AG08395 (cell line): ENCODE results near the gene CNN1.
A peak's percentile ranks its signal among the peaks of the same experiment; 100 is the strongest.
"Not testable (repeated sequence)": the region's sequence is repeated elsewhere in the genome, so short reads cannot be mapped to it uniquely, and the experiment has no call there.

ENCODE experiments used
- DNase-seq: peaks from one replicate; pipeline ENCODE4 v3.0.0; 2012; ENCODE audit warnings: mixed read lengths, low spot score

CNN1 gene

GRCh38 chr19:11566164-11566563 is 27.5 kb downstream of the CNN1 start:
- no peak for DNase-seq

DNA sequence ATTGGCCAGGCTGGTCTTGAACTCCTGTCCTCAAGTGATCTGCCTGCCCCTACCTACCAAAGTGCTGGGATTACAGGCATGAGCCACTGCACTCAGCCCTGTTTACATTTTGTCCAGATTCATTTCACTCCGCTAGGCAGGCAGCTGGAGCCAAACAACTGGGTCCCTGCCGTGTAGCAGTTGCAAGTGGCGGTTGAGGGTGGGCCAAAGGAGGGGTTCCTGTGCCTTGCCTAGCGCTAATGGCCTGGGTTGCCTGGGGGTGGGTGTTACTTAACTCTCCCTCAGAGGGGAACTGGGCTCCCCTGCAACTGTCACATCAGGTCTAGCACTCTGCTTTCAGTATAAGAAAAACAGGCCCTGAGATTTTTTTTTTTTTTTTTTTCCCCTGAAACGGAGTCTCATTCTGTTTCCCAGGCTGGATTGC is 31.4 kb downstream of the CNN1 start:
- DNase-seq: no peak

GRCh38 chr19:11573354-11573753 is 34.7 kb downstream of the CNN1 start:
- DNase-seq: not testable (repeated sequence)

DNA sequence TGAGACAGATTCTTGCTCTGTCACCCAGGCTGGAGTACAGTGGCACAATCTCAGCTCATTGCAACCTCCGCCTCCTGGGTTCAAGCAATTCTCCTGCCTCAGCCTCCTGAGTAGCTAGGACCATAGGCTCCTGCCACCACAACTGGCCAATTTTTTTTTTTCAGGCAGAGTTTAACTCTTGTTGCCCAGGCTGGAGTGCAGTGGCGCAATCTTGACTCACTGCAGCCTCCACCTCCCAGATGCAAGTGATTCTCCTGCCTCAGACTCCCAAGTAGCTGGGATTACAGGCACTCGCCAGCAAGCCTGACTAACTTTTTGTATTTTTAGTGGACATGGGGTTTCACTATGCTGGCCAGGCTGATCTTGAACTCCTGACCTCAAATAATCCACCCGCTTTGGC is 35.1 kb downstream of the CNN1 start:
- DNase-seq: not testable (repeated sequence)

GRCh38 chr19:11574689-11575088 is 36.0 kb downstream of the CNN1 start:
- no peak for DNase-seq

- no peak for DNase-seq
Observed at GRCh38 chr19:11576227-11576626, 37.6 kb downstream of the CNN1 start.

- peak; percentile 25 for DNase-seq
Observed at GRCh38 chr19:11577451-11578257, 39.0 kb downstream of the CNN1 start, which contains the start of gene ACP5. TSS of gene ACP5 (minus strand) at chr19:11577645. CDS start at chr19:11577317, 328 bp downstream.

DNA sequence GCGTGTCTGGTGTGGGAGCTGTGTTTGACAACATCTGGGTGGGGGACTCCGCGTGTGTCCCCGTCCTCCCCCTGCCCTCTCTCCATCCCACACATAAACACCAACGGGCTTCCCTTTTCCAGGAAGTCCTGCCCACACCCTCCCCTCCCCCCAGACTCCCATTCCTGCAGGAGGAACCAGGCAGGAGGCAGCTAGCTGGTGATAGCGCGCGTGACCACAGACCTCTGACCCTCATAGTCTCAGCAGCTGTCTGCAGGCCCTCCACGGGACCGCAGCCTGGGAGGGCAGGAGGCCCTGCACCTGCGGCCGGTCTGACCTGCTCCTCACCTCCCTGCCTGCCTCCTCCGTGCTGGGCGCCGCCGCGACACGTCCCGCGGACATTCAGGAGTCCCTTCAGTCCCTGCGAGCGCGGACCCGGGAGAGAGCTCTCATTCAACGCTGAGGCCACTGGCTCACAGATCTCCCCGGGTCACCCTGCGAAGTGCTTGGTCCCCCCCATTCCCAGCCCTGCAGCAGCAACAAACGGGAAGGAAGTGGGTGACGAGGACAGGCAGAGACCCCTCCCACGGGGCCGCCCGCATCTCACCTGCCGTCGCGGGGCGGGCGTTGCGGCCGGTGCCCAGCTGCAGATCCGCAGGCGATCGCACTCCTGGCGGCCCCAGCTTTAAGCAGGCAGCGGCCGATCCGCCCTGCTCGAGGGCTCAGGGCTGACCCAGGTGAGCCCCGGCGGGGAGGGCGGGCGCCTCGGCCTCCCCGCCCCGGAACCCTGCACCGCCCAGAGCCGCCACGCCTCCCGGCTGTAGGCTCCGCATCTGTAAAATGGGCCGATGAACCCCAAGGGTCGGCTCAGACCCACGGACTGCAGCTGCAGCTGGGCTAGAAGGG is 39.8 kb downstream of the CNN1 start:
- no peak for DNase-seq

DNA sequence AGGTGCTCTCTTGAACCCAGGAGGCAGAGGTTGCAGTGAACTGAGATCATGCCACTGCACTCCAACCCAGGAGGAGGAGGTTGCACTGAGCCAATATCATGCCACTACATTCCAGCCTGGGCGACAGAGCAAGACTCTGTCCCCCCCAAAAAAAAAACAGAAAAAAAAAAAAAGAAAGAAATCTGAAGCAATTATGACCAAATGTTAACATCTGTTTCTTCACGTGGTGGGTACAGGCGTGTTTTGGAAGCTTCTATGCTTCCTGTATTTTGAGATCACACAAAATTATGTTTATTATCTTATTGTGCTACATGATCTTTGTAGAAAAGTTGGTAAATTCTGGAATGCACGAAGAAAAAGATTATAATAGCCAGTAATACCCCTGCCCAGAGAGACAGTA is 41.5 kb downstream of the CNN1 start:
- no peak for DNase-seq

DNA sequence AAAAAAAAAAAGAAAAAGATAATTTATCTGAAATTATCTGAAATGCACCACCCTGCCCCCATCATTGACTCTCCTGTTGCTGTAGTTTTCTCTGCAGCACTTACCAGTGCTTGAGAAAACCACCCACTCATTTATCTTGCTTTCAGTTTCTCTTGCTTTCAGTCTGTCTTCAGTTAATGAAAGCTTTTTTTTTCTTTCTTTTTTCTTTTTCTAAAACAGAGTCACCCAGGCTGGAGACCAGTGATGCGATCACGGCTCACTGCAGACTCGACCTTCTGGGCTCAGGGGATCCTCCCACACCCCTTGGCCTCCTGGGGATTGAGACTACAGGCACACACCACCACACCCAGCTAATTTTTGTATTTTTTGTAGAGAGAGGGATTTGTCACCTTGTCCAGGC is 43.1 kb downstream of the CNN1 start:
- no peak for DNase-seq

DNA sequence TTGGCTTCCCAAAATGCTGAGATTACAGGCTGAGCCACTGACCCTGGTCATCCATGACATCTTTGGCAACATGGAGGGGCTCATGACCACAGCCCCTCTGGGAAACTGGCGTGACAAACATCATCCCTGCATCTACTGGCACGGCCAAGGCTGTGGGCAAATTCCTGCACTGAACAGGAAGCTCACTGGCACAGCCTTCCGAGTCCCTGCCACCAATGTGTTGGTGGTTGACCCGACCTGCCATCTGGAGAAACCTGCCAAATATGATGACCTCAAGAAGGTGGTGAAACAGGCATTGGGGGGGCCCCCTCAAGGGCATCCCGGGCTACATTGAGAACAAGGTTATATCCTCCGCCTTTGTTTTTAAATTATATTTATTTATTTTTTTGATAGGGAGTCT is 47.7 kb downstream of the CNN1 start:
- DNase-seq: no peak

GRCh38 chr19:11587302-11587974 is 48.8 kb downstream of the CNN1 start:
- DNase-seq: peak; percentile 87

DNA sequence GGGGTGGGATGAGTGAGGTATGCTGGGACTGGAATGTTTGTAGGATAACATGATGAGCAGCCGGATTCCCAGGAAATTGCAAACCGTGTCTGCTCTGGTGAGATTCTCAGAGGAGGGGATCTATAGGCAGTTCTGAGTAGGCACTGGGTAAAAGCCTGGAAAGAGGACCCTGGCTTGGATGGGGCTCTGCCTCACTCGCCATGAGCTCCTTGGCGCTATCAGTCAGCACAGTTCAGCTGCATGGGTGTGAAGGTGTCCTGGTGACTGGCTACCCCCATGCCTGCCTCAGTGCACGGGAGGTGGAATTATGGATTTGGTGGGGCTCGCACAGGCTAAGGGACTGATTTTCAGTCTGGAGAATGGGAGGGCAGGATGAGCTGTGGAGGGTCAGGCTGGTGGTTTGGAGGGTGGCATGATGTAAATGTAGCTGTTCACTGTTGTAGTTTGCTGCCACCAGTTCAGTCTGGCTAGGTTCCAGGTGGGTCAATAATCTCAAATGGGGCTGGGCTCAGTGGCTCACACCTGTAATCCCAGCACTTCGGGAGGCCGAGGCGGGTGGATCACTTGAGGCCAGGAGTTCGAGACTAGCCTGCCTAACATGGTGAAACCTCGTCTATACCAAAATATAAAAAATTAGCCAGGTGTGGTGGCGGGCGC is 49.5 kb downstream of the CNN1 start:
- DNase-seq: no peak

- no peak for DNase-seq
Observed at GRCh38 chr19:11594084-11594483, 55.4 kb downstream of the CNN1 start.

GRCh38 chr19:11596156-11596555 is 57.5 kb downstream of the CNN1 start:
- DNase-seq: no peak

DNA sequence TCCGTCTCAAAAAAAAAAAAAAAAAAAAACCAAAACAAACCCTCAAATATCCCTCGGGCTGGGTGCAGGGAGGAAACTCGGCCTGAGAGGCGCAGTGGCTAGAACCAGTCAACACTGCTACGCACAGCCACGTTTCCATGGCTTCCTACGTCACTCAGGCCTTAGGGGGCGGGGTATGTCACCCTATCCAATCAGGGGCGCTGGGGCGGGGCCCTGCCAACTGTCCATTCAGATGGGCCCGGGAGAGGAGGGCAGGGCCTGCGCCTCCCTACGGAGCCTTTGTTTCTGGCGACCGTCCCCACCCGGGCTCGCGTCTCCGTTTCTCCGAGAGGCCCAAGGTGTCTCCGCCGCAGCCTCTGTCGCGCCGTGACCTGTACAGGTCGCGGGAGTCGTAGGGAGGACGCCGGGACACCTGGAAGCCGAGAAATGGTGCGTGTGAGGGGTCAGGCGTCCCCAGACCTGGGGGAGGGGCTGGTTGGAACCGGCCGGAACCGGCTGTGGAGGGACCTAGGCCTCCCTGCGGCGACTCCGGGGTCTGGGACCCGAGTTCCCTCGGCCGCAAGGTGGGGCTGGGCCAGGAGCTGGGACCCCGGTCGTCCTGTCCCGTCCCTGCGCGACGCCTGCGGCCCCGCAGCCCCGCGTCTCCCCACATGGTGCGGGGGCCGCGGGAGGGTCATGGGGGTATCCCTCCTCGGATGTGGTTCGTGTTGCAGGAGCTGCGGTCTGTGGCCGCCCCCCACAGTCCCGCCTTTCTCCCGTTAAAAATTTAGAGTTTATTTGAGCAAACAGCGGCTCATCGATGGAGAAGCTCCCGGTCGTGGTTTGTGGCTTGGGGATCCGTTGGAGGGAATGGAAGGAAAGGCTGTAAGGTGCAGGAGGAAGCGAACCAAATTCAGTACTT is 58.8 kb downstream of the CNN1 start, which contains the start of gene ZNF627:
Gene ZNF627, plus strand, starts transcription at position 282 of the 901 bp plus-strand sequence. Its CDS starts 145 bp downstream, at position 427.
- DNase-seq: peak; percentile 99

DNA sequence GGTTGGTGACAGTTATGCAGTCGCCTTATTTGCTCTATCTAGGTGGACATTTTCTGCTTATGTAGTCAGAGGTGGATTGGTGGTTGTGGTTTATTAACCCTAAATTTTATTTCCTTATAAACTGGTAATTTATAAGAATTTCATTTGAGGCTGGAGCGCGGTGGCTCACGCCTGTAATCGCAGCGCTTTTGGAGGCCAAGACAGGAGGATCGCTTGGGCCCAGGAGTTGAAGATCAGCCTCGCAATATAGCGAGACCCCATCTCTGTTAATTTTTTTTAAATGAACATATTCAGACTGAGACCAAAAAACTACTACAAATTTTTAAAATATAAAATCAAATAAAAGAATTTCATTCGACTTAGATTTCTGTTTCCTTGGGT is 59.4 kb downstream of the CNN1 start:
- DNase-seq: no peak

DNA sequence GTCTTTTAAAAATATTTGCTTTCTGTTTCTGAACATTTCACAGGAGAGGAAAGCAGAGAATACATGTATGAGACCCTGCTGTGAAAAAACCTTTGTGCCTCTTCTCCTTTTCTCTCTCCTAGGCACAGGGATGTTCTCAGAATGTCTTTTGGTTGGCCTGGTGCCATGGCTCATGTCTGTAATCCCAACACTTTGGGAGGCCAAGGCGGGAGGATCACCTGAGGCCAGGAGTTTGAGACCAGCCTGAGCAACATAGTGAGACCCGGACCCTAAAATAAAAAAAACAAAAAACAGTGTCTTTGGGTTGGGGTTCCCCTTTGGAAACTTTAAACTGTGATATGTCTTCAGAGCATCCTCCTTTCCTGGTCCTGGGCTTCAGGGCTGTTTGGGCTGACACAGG is 60.1 kb downstream of the CNN1 start:
- DNase-seq: no peak

DNA sequence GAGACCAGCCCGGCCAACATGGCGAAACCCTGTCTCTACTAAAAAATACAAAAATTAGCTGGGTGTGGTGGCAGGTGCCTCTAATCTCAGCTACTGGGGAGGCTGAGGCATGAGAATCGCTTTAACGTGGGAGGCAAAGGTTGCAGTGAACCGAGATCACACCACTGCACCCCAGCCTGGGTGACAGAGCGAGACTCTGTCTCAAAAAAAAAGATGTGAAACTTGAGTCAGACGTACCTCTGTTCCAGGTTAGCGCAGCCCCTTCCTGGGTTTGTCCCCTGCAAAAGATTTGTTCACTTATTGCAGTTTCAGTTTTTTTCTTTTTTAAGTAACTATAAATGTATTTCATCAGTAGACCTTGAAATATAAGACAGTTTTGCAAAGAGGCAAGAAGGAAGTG is 61.1 kb downstream of the CNN1 start:
- not testable (repeated sequence) for DNase-seq
